ENCODE results near the gene CDH3.

CDH3 gene

DNA sequence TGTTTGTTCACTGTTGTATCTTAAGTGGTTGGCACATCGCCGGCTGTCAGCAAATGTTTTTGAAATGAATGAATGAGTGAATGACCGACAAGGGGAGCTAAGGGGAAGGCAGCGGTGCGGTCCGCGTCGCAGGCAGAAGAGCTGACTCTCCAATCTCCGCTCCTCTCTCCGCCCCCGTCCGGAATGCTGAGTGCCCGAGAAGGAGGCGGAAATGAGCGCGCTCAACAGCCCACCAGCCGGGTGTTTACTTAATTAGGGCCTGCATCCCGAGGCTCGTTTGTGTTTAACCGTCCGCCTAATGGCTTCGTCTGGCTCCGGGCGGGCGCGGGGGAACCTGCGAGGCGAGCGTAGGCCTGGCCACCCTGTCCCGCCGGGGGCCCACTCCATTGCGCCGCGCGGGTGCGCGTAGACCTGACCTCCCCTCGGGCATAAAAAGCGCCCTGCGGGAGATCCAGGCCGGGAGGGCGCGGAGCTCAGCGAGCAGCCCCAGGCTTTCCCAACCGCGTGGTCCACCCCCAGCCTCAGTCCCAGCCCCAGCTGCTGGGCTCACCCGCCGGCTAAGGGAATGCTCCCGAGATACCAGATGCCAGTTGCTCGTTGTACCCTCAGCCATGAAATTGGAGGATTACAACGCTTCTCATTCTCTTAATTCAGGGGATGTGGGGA is 2.5 kb upstream of the CDH3 start:
- no peaks in the 10 kb centered on the region for H3K36me3 Mint-ChIP-seq
- CTCF ChIA-PET, result no interaction called here
- no peaks in the 10 kb centered on the region for H3K9me3 Mint-ChIP-seq
- peaks cover 20% of the 10 kb centered on the region for H3K4me1 Mint-ChIP-seq
- no peak overlapping the region for H3K27ac Mint-ChIP-seq
- peak; percentile 29 for DNase-seq
- no peak overlapping the region for H3K4me3 Mint-ChIP-seq
- H3K27me3 Mint-ChIP-seq, result peaks cover 82% of the 10 kb centered on the region

DNA sequence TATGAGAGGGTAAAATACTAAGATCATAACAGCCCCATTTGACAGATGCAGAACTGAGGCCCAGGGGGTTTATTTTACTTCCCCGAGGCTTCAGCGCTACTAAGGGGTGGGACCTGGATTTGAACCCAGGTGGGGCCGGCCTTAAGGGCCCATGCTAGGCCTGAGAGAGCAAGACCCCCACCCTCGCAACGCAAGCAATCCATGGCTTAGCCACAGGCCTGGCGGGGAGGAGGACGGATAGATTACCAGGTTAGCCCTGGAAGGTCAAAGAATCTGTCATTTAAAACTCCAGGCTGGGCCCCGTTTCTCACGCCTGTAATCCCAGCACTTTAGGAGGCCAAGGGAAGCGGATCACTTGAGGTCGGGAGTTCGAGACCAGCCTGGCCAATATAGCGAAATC is 1.9 kb upstream of the CDH3 start:
- Mint-ChIP-seq H3K9me3 (no peaks in the 10 kb centered on the region), H3K4me1 (peaks cover 23% of the 10 kb centered on the region), H3K36me3 (no peaks in the 10 kb centered on the region), H3K27me3 (peaks cover 83% of the 10 kb centered on the region), H3K4me3 (no peak overlapping the region), H3K27ac (no peak overlapping the region)
- CTCF ChIA-PET, result interaction anchor here (1.4 kb wide), 1 partner anchor 114 kb away, joined by 3 read pairs; no protein-coding TSS in a partner anchor
- no peak for DNase-seq

DNA sequence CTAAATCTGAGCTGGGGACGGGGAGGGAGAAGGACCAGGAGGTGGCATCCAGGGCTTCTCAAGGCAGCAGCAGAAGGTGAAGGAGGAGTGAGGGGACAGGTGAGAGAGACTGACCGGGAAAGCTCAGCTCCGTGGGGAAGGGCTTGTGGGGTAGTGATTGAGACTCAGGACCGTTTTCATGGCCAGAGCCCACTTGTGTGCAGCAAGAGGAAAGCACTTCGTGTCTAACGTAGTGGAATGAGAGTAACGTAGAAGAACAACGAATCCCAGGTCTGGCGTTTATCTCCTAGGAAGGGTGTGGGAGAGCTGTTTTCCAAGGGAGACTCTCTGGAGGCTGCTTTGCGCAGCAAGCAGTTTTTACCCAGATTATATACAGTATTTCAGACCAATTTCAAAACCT is 1.3 kb upstream of the CDH3 start:
- H3K27ac Mint-ChIP-seq, result no peak overlapping the region
- DNase-seq, result no peak
- CTCF ChIA-PET, result interaction anchor here (1.4 kb wide), 1 partner anchor 115 kb away, joined by 3 read pairs; no protein-coding TSS in a partner anchor
- H3K9me3 Mint-ChIP-seq, result no peaks in the 10 kb centered on the region
- H3K36me3 Mint-ChIP-seq, result no peaks in the 10 kb centered on the region
- H3K4me3 Mint-ChIP-seq, result no peak overlapping the region
- H3K4me1 Mint-ChIP-seq, result peaks cover 23% of the 10 kb centered on the region
- peaks cover 86% of the 10 kb centered on the region for H3K27me3 Mint-ChIP-seq

DNA sequence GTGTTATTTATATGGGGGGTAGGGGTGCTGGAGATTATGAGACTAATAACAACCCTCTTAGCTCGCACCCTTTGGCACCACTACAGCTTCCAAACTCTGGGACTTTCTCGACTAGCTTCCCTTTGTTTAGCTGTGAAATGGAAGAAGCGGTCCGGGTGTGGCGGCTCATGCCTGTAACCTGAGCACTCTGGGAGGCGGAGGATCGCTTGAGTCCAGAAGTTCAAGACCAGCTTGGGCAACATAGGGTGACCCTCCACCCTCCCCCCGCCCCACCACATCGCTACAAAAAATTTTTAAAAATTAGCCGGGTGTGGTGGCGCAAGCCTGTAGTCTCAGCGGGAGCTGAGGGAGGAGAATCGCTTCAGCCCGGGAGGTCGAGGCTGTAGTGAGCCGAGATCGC is 814 bp upstream of the CDH3 start:
- H3K4me3 Mint-ChIP-seq, result no peak overlapping the region

DNA sequence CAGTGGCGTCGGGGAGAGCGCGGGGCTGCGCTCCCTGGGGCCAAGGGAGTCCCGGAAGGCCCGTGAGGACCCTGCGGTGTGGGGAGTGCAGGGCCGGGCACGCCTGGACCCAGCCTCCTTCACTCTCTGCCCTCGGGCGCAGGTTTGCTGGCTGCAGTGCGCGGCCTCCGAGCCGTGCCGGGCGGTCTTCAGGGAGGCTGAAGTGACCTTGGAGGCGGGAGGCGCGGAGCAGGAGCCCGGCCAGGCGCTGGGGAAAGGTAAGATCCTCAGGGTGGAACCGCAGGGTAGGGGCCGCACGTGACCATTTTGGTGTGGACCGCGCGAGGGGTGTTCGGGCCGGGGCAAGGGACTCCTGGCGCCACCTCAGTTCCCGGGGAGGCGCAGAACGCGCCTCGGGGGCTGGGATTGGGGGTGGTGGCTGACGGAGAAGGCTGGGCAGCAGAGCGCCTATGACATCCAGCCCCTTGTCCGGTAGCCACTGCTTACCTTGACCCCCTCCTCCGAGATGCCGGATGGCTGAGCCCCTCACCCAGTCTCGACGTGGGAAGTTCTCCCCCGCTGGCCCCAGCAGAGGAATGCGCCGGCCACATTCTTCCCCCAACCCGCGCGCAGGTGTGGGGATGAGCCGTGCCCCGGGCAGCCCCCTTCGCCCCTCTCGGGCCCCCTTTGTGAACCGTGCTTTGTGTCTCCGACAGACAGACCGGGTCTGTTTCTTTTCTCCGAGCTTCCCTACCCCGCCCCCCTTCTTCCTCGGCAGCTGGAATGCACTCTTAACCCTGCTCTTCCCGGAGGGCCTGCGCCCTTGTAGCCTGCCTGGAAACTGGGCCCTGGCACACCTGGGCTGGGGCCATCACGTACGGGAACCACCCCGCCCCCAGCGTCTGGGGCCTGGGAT is 631 bp downstream of the CDH3 start:
- no peak overlapping the region for H3K4me3 Mint-ChIP-seq
- no peaks in the 10 kb centered on the region for H3K9me3 Mint-ChIP-seq
- H3K27me3 Mint-ChIP-seq, result peaks cover 84% of the 10 kb centered on the region
- no peaks in the 10 kb centered on the region for H3K36me3 Mint-ChIP-seq
- CTCF ChIA-PET, result no interaction called here
- DNase-seq, result no peak
- H3K4me1 Mint-ChIP-seq, result peaks cover 23% of the 10 kb centered on the region
- H3K27ac Mint-ChIP-seq, result no peak overlapping the region

More for the DNA sequence above, 814 bp upstream of the CDH3 start:
- Mint-ChIP-seq H3K36me3 (no peaks in the 10 kb centered on the region), H3K27ac (no peak overlapping the region), H3K9me3 (no peaks in the 10 kb centered on the region), H3K4me1 (peaks cover 23% of the 10 kb centered on the region), H3K27me3 (peaks cover 85% of the 10 kb centered on the region)
- CTCF ChIA-PET, result interaction anchor here (1.4 kb wide), 1 partner anchor 116 kb away, joined by 3 read pairs; no protein-coding TSS in a partner anchor
- DNase-seq, result no peak

DNA sequence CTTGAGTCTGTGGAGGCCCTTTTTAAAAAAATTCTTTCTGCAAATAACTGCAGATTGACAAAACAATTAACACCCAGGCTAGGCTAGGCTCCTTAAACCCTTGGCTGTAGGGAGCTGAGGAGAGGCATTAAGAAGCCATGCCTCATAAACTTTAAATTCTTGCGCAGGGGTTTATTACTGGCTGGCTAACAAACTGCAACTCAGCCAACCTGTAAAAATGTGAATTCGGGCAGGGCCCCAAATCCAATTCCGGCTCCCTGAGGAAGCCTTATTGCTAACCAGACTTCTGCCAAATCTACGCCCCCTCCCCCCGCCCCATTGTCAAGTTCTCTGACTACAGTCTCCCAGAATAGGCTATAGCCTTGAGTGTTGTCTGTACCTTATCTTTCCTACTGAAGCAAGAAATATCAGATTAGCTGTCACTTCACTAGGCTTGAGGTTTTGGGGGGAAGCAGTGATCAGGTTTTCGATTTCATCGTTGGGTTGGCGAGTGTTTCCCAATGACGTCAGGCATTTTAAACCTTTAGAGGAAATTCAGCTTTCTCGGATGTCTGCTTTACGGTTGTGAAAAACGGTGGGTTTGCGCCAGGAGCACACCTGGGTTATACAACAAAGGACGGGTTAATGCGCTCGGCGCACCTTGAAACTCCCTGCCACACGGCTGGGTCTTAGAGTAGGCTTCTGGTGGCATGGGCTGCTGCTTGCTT is 2.0 kb downstream of the CDH3 start:
- no peaks in the 10 kb centered on the region for H3K9me3 Mint-ChIP-seq
- H3K4me1 Mint-ChIP-seq, result peaks cover 23% of the 10 kb centered on the region
- no peaks in the 10 kb centered on the region for H3K36me3 Mint-ChIP-seq
- H3K27me3 Mint-ChIP-seq, result peaks cover 79% of the 10 kb centered on the region
- H3K27ac Mint-ChIP-seq, result no peak overlapping the region
- DNase-seq, result no peak
- CTCF ChIA-PET, result no interaction called here
- H3K4me3 Mint-ChIP-seq, result no peak overlapping the region

DNA sequence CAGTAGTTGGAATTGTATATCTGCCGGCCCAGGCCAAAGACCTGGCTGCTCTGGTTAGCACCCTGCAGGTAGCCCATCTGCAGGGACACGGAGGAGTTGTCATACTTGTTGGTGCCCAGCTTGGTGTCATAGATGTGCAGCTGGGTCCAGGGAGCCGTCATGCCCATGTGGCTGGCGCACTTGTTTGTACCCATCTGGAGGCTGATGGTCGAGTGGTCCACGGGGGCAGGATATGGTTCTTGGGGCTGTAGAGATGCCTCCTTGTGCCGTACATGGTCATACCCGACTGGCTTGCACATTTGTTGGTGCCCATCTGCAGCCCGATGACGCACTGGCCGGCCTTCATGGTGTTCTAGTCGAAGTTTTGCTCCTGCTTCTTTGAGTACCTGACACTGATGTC is 6.0 kb downstream of the CDH3 start:
- Mint-ChIP-seq H3K27ac (no peak overlapping the region), H3K27me3 (peaks cover 46% of the 10 kb centered on the region), H3K36me3 (no peaks in the 10 kb centered on the region), H3K4me3 (no peak overlapping the region), H3K9me3 (no peaks in the 10 kb centered on the region), H3K4me1 (peaks cover 9% of the 10 kb centered on the region)
- no peak for DNase-seq
- CTCF ChIA-PET, result no interaction called here

DNA sequence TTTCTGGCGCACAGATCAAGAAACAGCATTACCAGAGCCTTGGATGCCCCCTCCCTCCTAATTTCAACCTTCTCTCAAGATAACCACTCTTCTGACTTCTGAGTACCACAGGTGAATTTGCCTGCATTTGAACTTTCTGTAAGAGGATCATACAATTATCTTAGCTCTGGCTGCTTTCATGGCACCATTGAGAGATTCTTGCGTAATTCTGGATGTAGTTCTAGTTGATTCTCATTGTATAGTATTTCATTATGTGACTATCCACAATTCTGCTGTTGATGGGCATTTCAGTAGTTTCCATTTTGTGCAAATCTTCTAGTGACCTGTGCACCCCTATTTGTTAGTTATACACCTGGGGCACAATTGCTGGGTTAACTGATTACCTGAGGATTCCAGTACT is 7.5 kb downstream of the CDH3 start:
- no peak for DNase-seq
- CTCF ChIA-PET, result no interaction called here
- Mint-ChIP-seq H3K9me3 (no peaks in the 10 kb centered on the region), H3K36me3 (no peaks in the 10 kb centered on the region), H3K4me3 (no peak overlapping the region), H3K4me1 (peaks cover 2% of the 10 kb centered on the region), H3K27ac (peak overlapping the region; percentile 57), H3K27me3 (peaks cover 33% of the 10 kb centered on the region)

DNA sequence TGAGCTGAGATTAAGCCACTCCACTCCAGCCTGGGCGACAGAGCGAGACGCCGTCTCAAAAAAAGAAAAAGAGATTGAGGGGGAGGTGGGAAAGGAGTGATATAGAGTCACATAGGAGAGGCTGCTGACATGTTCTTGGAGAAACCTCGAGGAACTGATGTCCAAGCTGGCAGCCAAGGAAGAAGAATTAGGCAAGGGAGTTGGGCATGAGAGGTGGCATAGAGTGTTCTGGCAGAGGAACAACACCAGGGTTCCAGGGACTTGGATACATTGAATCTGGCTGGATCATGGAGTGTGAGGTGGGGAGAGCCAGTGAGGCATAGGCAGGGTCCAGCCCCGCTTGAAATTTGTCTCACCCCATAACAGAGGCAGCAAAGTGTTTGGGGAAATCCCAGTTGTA is 10.7 kb downstream of the CDH3 start:
- CTCF ChIA-PET, result interaction anchor here (0.6 kb wide), 1 partner anchor 177 kb away, joined by 5 read pairs; no protein-coding TSS in a partner anchor
- H3K4me1 Mint-ChIP-seq, result no peaks in the 10 kb centered on the region
- H3K36me3 Mint-ChIP-seq, result no peaks in the 10 kb centered on the region
- no peak overlapping the region for H3K4me3 Mint-ChIP-seq
- peaks cover 22% of the 10 kb centered on the region for H3K27me3 Mint-ChIP-seq
- no peaks in the 10 kb centered on the region for H3K9me3 Mint-ChIP-seq
- DNase-seq, result no peak
- no peak overlapping the region for H3K27ac Mint-ChIP-seq

DNA sequence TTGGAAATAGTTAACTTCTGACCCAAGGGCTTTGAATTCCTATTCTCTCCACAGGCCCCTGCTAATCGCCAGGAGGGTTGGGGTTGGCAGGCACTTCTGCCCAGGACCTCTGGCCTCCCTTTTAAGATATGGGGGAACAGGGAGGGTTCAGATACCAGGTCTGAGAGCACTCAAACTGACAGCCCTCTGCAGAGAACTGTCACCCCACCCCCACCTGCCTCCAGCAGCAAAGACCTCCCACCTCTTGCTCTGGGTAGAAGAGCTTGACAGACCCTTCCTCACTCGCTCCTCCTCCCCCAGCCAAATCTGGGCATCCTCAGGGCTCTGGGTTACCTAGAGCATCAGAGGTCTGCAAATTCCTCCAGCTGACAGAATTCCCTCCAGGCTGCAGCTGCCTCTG is 11.6 kb downstream of the CDH3 start:
- Mint-ChIP-seq H3K27me3 (peaks cover 13% of the 10 kb centered on the region), H3K9me3 (no peaks in the 10 kb centered on the region), H3K27ac (no peak overlapping the region), H3K36me3 (no peaks in the 10 kb centered on the region), H3K4me1 (no peaks in the 10 kb centered on the region), H3K4me3 (no peak overlapping the region)
- DNase-seq, result no peak
- CTCF ChIA-PET, result no interaction called here

DNA sequence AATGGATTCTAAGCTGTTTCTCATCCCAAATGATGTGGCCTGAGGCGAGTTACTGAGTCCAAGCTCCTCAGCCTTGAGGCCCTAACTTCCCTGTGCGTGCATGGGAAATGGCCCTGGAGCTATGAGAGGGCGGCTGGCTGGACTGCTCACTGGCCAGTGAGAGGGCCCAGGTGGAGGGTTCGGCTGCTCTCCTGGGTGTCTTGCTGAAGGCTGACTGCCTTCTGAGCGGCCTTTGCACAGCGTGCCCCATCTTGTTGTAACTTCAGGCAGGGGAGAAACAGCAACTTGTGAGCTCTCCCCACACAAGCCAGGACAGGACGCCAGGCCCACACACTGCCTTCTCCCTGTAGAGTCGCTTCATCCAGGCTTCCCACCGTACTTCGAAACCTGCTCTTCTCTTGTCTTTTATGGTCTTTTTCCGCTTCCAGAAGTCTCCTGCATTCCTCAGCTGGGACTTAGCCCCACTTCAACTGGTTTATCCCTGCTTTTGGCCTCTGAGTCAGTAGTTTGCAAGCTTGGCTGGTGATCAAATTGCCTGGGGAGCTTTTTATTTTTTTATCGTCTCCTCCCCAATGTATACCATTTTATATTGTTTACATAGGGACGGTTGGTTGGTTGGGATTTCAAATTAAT is 13.3 kb downstream of the CDH3 start:
- Mint-ChIP-seq H3K36me3 (no peaks in the 10 kb centered on the region), H3K9me3 (no peaks in the 10 kb centered on the region), H3K4me3 (no peak overlapping the region), H3K4me1 (no peaks in the 10 kb centered on the region), H3K27ac (no peak overlapping the region), H3K27me3 (peaks cover 13% of the 10 kb centered on the region)
- CTCF ChIA-PET, result no interaction called here
- no peak for DNase-seq

DNA sequence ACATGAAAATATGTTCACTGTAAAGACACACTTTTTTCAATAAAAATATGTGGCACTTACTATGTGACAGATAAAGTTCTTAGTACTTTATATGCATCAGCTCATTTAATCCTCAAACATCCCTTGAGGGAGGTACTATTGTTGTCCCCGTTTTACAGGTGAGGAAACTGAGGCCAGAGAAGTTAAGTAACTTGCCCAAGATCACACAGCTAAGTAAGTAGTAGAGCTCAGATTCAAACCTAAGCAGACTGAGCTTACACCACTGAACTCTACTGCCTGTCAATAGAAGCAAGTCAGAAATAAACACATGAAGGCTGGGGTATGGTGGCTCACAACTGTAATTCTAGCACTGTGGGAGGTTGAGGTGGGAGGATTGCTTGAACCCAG is 13.9 kb downstream of the CDH3 start:
- Mint-ChIP-seq H3K27me3 (peaks cover 13% of the 10 kb centered on the region), H3K4me1 (no peaks in the 10 kb centered on the region), H3K36me3 (no peaks in the 10 kb centered on the region), H3K9me3 (no peaks in the 10 kb centered on the region), H3K4me3 (no peak overlapping the region), H3K27ac (no peak overlapping the region)
- DNase-seq, result no peak
- CTCF ChIA-PET, result no interaction called here

DNA sequence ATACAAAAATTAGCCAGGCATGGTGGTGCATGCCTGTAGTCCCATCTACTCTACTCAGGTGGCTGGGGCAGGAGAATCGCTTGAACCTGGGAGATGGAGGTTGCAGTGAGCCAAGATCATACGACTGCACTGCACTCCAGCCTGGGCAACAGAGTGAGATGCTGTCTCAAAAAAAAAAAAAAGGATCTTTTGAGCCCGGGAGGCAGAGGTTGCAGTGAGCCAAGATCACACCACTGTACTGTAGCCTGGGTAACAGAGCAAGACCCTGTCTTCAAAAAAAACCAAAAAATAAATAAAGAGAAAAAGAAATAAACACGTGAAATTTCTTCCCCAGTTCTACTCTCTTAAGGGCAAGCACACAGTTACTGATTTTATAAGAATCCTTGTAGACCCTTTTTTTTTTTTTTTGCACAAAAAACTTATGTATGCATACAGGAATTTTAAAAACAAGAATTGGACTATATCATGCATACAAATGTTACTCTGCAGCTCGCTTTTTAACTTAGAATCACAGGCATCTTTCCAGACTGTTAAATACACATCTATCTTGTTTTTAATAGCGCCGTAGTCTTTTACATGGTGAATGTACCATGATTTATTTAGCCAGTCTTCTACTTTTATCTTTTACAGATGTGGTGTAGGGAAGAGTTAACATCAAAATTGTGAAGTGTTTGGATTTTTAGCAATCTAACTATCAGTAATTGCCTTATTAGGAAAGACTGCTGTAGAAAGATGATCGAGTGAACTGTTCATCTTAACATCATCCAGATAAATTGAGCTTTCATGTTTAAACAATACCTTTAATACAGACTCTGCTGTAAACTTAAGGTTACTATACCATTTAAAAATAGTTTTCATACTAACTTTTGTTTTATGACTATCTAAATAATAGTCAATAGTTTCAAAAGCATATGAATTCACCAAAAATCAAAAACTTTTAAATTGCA is 14.6 kb downstream of the CDH3 start:
- CTCF ChIA-PET, result no interaction called here
- Mint-ChIP-seq H3K27me3 (peaks cover 13% of the 10 kb centered on the region), H3K9me3 (no peaks in the 10 kb centered on the region), H3K4me3 (no peak overlapping the region), H3K36me3 (no peaks in the 10 kb centered on the region), H3K27ac (no peak overlapping the region), H3K4me1 (no peaks in the 10 kb centered on the region)
- no peak for DNase-seq

All from activated naive CD4-positive, alpha-beta T cell treated with anti-CD3 and anti-CD28 coated beads, Interleukin-2, amount 10 ng/mL, durations not matched to agents 7 days and 5 days (primary cell).